Mucosa of gallbladder (tissue), 1 donor: Measurements from ENCODE around the gene NIM1K. TPM values are rescaled to one million over a fixed set of nuclear protein-coding genes. Genes with fewer than 3 reads are reported as not detected.
"Not testable (repeated sequence)": the region's sequence is repeated elsewhere in the genome, so short reads cannot be mapped to it uniquely, and the experiment has no call there.

ENCODE experiments used
- DNase-seq: peaks from one replicate; pipeline ENCODE4 v3.0.0-alpha.2; 2020; ENCODE audit warnings: low spot score
- total RNA-seq: library from RNA; stranded (reverse); gene quantifications from one replicate; pipeline ENCODE4 v1.2.1, GENCODE V29; 2021
- donor health status: DM: no; HTN: no; CAD: no.

The NIM1K gene
- total RNA-seq, 1 donor from 2014 or later: 0.26 TPM

- DNase-seq: no peak
These were observed 38.7 kb downstream of the NIM1K start for GRCh38 chr5:43230707-43231106.

- DNase-seq: no peak
These were observed 40.0 kb downstream of the NIM1K start for GRCh38 chr5:43231977-43232376.

- no peak for DNase-seq
These were observed 41.2 kb downstream of the NIM1K start for GRCh38 chr5:43232943-43233833.

- DNase-seq: no peak
These were observed 41.9 kb downstream of the NIM1K start for GRCh38 chr5:43233946-43234345.

GRCh38 chr5:43236653-43237355 is 44.8 kb downstream of the NIM1K start:
- DNase-seq: no peak

GRCh38 chr5:43242196-43242595 is 50.2 kb downstream of the NIM1K start:
- DNase-seq: no peak

- no peak for DNase-seq
These were observed 51.2 kb downstream of the NIM1K start for GRCh38 chr5:43243270-43243669.

GRCh38 chr5:43244823-43245565 is 53.0 kb downstream of the NIM1K start:
- DNase-seq: no peak

- no peak for DNase-seq
These were observed 53.8 kb downstream of the NIM1K start for GRCh38 chr5:43245724-43246385.

- DNase-seq: no peak
These were observed 59.7 kb downstream of the NIM1K start for GRCh38 chr5:43251754-43252153.

- no peak for DNase-seq
These were observed 63.7 kb downstream of the NIM1K start for GRCh38 chr5:43255704-43256103.

- no peak for DNase-seq
These were observed 64.4 kb downstream of the NIM1K start for GRCh38 chr5:43256261-43256966.

GRCh38 chr5:43258116-43258515 is 66.1 kb downstream of the NIM1K start:
- DNase-seq: no peak

- DNase-seq: not testable (repeated sequence)
These were observed 70.2 kb downstream of the NIM1K start for GRCh38 chr5:43262269-43262668.

GRCh38 chr5:43268188-43268820 is 76.3 kb downstream of the NIM1K start:
- no peak for DNase-seq

- DNase-seq: no peak
These were observed 78.6 kb downstream of the NIM1K start for GRCh38 chr5:43270645-43271044.

GRCh38 chr5:43273552-43273951 is 81.5 kb downstream of the NIM1K start:
- no peak for DNase-seq

- no peak for DNase-seq
These were observed 82.5 kb downstream of the NIM1K start for GRCh38 chr5:43274435-43275114.

GRCh38 chr5:43275391-43275790 is 83.4 kb downstream of the NIM1K start:
- DNase-seq: no peak
